Frontal cortex (tissue), 4 donors: Measurements from ENCODE around the gene SLC22A16. TPM values are rescaled to one million over a fixed set of nuclear protein-coding genes. Genes with fewer than 3 reads are reported as not detected.

Experiments
- DNase-seq, 2 donors: peaks; one replicate each; pipeline ENCODE4 v3.0.0; 2012; ENCODE audit warnings: low spot score in 2 of 2
- FAIRE-seq: peaks from 2 replicates; lab custom pipeline; 2012; peaks lifted over from hg19 to GRCh38; lab: Jason Lieb, UNC
- total RNA-seq: library from RNA; depleted of rRNA; stranded (reverse); fragments of >200 nt; gene quantifications from one replicate; pipeline ENCODE4 v1.2.3, GENCODE V29; 2014
- donor health status: control.
- donor health status: control.
- donor health status: control.

The SLC22A16 gene
- total RNA-seq, 1 donor from 2014 or later: not detected

GRCh38 chr6:110456694-110457093, 19.7 kb downstream of the SLC22A16 start:
- no peak for FAIRE-seq
- no peak for DNase-seq

GRCh38 chr6:110449541-110449895, 26.9 kb downstream of the SLC22A16 start:
- FAIRE-seq (no peak), DNase-seq (no peak)

- DNase-seq: no peak
- FAIRE-seq: no peak
Observed at GRCh38 chr6:110448846-110449540, 27.4 kb downstream of the SLC22A16 start.

- no peak for FAIRE-seq
- no peak for DNase-seq
Observed at GRCh38 chr6:110447761-110448160, 28.7 kb downstream of the SLC22A16 start.

- FAIRE-seq (no peak), DNase-seq (no peak)
Observed at GRCh38 chr6:110446405-110446804, 30.0 kb downstream of the SLC22A16 start.

GRCh38 chr6:110440026-110440425, 36.4 kb downstream of the SLC22A16 start:
- FAIRE-seq (no peak), DNase-seq (no peak)

GRCh38 chr6:110439356-110439755, 37.1 kb downstream of the SLC22A16 start:
- FAIRE-seq (no peak), DNase-seq (no peak)

- FAIRE-seq (no peak), DNase-seq (no peak)
Observed at GRCh38 chr6:110434961-110435602, 41.3 kb downstream of the SLC22A16 start.

GRCh38 chr6:110432285-110432900, 44.0 kb downstream of the SLC22A16 start:
- no peak for FAIRE-seq
- no peak for DNase-seq

- no peak for FAIRE-seq
Observed at GRCh38 chr6:110430741-110431140, 45.7 kb downstream of the SLC22A16 start.

GRCh38 chr6:110430236-110430635, 46.2 kb downstream of the SLC22A16 start:
- no peak for FAIRE-seq
- no peak for DNase-seq

More at GRCh38 chr6:110430741-110431140, 45.7 kb downstream of the SLC22A16 start:
- no peak for DNase-seq

GRCh38 chr6:110428153-110428552, 48.3 kb downstream of the SLC22A16 start:
- DNase-seq: no peak
- no peak for FAIRE-seq

GRCh38 chr6:110425816-110426215, 50.6 kb downstream of the SLC22A16 start:
- DNase-seq (no peak), FAIRE-seq (no peak)

- DNase-seq (no peak), FAIRE-seq (no peak)
Observed at GRCh38 chr6:110422444-110422822, 54.0 kb downstream of the SLC22A16 start.

GRCh38 chr6:110421749-110422443, 54.5 kb downstream of the SLC22A16 start:
- no peak for FAIRE-seq
- DNase-seq: no peak

- no peak for DNase-seq
- FAIRE-seq: no peak
Observed at GRCh38 chr6:110419028-110419739, 57.2 kb downstream of the SLC22A16 start.

GRCh38 chr6:110418594-110418993, 57.8 kb downstream of the SLC22A16 start:
- DNase-seq (no peak), FAIRE-seq (no peak)

- FAIRE-seq (no peak), DNase-seq (peak; percentile 66 to 76)
Observed at GRCh38 chr6:110415086-110415916, 61.1 kb downstream of the SLC22A16 start, which contains the start of gene DDO. DDO (minus strand) TSS chr6:110415575; CDS start chr6:110413462, 2,113 bp downstream.

- DNase-seq: no peak
- no peak for FAIRE-seq
Observed at GRCh38 chr6:110414669-110415068, 61.7 kb downstream of the SLC22A16 start.
